ENCODE measurements around the gene MAPK10.
A peak's percentile ranks its signal among the peaks of the same experiment; 100 is the strongest.

The MAPK10 gene

DNA sequence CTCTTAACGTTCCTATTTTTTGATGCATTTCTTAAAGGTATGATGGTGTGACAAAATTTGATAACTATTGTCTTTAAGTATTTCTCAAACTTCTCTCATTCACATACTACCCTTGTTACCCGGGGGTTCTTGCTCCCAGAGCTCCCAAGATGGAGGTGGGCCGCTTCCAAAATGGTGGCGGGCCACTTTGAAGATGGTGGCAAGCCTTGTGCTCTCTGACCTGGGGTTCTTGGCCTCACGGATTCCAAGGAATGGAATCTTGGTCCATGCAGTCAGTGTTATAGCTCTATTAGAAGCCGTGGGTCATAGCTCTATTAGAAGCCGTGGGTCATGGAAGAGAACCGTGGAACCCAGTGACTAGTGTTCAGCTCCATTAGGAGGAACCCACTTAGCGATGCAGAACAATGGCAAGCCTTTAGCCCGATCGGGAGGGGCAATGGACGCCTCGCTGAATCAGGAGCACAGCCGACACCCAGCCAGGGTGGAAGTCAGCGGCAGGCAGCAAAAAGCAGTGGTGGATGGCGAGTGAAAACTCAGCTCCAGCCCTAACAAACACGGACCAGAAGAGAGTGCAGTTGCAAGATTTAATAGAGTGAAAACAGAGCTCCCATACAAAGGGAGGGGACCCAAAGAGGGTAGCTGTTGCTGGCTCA is 403.4 kb downstream of the MAPK10 start:
- no peak for DNase-seq

DNA sequence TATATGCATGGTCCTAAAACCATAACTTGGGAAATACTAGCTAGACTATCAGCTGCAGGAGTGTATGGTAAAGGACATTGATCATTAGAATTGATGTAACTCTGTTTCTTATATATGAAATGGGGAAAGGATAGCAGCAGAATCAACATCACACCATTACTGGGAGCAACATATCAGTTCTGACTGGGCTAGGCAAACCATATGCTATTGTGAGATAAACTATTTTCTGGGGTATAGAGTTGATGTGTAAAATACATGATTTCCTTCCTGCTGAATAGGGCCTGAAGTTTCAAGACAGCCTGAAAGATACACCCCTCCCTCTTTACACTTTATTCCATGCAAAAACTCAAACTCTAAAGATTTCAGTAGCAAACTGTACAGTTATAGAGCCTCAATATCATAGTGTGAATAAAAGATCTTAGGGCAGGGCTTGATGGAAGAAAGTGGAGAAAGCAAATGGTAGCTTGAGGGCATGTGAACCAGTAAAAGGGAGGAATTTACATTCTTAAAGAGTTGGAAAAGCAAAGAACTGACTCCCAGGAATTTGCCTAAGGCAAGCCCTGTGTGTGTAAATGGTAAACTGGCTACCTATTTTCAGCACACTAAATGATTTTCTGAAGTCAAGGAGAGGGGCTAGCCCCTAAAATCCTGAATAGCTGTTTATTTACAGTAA is 404.1 kb downstream of the MAPK10 start:
- DNase-seq: peak; percentile 62

DNA sequence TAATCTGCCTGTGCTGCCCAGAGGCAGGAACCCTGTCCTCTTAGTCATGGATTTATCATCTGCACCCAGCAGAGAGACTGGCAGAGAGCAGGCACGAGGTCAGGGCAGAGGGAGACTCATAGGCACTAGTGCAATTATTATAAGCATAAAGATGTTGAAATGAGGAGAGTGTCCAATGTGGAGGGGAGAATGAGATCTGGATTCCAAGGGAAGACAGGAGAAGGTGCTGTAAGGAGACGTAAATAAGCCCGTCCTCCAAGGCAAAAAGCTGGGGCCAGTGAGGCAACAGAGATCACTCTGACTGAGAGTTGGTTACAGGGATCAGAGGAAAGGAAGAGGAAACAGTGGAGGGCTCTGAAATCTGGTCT is 406.2 kb downstream of the MAPK10 start:
- DNase-seq: peak; percentile 61

DNA sequence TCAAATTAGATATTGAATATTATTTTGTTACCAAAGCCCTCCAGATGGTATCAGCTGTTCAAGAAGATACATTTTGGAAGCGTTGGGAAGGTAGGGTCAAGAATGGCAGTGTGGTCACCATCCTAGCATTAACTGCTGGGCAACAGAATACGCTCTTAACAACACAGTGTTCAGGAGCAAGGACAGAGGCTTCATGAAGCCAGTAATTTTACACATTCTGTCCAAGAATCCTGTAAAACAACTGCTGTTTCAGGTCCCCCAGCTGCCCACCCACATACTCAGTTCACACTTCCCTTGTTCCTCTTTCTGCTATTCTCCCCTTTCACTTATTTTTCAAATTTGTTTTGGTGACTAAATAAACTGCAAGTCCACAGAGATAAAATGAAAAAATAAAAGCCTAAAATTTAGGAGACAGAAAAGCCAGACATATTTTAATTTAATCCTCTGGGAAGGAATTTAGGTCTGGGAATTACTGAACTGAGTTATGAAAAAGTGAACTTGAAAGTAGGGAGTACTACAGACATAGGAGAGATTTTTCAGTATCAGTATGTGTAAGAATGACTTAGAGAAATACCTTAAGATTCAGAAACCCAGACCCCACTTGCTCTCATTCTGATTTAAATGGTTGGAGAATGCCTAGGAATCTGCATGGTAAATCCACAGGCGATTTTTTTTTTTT is 406.7 kb downstream of the MAPK10 start:
- no peak for DNase-seq

DNA sequence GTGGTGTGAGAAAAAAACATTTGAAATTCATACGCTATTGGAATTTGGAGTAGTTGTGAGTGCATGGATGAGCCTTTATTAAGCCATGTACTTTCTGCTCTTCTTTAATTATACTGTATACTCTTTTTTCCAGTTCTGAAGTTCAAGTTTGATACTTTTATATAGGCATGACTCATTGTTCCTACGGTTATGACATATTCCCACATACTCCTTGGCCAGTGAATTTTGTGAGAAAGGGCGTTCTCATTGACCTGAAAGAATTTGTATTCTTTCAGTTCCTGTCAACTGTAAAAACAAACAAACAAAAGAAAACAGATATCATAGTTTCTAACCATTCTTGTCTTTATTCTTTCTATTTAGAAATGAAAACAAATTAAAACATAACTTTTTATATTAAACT is 407.3 kb downstream of the MAPK10 start:
- no peak for DNase-seq

DNA sequence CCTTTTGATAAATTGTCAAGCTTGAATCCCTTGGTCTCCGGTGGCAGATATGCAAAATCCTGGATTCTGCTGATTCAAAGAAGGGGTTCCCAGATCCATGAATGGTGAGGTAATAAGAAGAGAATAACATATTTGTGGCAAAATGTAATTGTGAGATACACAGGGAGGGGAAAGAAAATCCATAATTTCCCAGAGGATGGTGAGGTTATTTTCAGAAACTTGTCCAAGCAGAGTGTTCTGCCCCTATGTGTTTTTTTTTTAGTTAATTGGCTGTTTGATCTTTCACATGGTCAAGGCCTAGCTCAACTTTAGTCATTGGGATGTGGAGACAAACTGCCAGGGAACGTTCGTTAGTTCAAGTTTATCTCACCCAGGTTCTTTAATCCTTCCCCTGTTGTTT is 408.8 kb downstream of the MAPK10 start:
- no peak for DNase-seq

DNA sequence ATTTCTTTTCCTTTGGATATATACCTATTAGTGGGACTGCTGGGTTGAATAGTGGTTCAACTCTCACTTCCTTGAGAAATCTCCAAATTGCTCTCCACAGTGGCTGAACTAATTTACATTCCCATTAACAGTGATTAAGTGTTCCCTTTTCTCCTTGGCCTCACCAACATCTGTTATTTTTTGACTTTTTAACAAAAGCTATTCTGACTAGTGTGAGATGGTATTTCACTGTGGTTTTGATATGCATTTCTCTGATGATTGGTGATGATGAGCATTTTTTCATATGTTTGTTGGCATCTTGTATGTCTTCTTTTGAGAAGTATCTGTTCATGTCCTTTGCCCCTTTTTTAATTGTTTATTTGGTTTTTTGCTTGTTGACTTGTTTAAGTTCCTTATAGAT is 413.0 kb downstream of the MAPK10 start:
- DNase-seq: no peak

DNA sequence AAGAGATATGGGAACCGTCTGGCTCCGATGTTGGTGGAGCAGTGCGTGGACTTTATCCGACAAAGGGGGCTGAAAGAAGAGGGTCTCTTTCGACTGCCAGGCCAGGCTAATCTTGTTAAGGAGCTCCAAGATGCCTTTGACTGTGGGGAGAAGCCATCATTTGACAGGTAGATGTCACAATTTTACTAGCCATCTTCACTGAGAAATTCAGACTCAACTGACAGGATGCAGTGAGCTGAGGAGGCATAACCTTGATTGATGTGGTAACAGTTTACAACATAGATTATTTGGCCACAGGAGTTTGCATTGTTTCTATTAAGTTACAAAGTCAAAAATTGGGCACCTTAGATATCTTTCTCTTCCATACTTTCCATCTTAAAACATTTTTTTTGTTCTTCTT is 417.7 kb downstream of the MAPK10 start:
- DNase-seq: no peak

DNA sequence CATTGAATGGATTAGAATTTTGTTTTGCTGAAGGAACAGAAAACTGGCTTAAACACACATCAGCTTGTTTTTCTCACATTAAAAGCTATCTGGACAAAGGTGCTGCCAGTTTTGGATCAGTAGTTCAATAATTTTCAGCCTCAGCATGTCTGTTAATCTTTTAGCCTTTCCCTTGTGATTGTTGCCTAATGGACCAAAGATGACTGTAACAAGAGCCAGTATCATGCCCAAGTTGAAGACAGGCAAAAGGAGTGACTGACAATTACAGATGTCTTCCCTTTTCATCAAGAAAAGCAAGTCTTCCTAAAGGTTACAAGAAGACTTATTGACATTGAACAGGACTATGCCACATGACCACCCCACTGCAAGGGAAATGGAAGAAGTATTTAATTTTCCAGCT is 419.7 kb downstream of the MAPK10 start:
- DNase-seq: no peak

All from islet precursor cell (in vitro differentiated cells).